Adrenal gland (tissue), 12 donors: ENCODE results near the gene ACR. TPM values are rescaled to one million over a fixed set of nuclear protein-coding genes. Genes with fewer than 3 reads are reported as not detected.

Experiments
- DNase-seq, 7 donors: peaks; one replicate each; pipeline ENCODE4 v3.0.0-alpha.2; 2019 to 2020
- H3K27ac ChIP-seq, 5 donors: fragments of 200-600 bp; sonication (generic) in 4 of 5; 1 replicate in 3 of 5; 2 replicates in 2 of 5; pipeline versions ENCODE4 v1.5.1 to v1.8.0; 2016 to 2020; ENCODE audit warnings: mild to moderate bottlenecking in 1 of 5
- H3K27me3 ChIP-seq: fragments of 200-600 bp; 2 replicates; pipeline ENCODE4 v1.8.0; 2021
- H3K36me3 ChIP-seq, 2 donors: fragments of 200-600 bp; replicated peaks in 1 of 2; 1 replicate in 1 of 2; 2 replicates in 1 of 2; pipeline versions ENCODE4 v1.5.1 to v1.8.0; 2018 to 2022
- H3K4me1 ChIP-seq, 2 donors: fragments of 200-600 bp; replicated peaks in 1 of 2; 1 replicate in 1 of 2; 2 replicates in 1 of 2; pipeline versions ENCODE4 v1.5.1 to v1.8.0; 2018 to 2021
- H3K4me3 ChIP-seq, 4 donors: fragments of 200-600 bp; sonication (generic) in 3 of 4; one replicate each; pipeline ENCODE4 v1.5.1; 2016 to 2018
- H3K9me3 ChIP-seq, 3 donors: fragments of 200-600 bp; sonication (generic) in 1 of 3; replicated peaks in 1 of 3; 1 replicate in 2 of 3; 2 replicates in 1 of 3; pipeline versions ENCODE4 v1.5.1 to v1.8.0; 2016 to 2021
- POLR2A ChIP-seq, 2 donors: fragments of 450-650 bp; IDR thresholded peaks; one replicate each; pipeline ENCODE4 v1.6.1; 2017; ENCODE audit warnings: antibody characterized with exemption in 2 of 2, mild to moderate bottlenecking in 2 of 2, moderate library complexity in 1 of 2
- WGBS, 4 donors: extraction: QIAGEN DNeasy Blood & Tissue Kit in 2 of 4; methylation state at CpG; one replicate each; pipeline versions ENCODE4 v1.1.5 to v1.1.7; 2013 to 2017; 5-methylcytosine and 5-hydroxymethylcytosine counted together
- intact Hi-C, 2 donors: fragments of 100-400 bp; cut with DNase I; formaldehyde crosslinking; loops; one replicate each; pipeline versions ENCODE4 v1.14.1 to v1.15.0; 2022 to 2023
- polyA plus RNA-seq, 3 donors: library from polyadenylated mRNA; stranded (reverse); fragments of 200-250 nt in 2 of 3; fragments of 350-450 nt in 1 of 3; fragmentation: Illumina TruSeq in 1 of 3; extraction: RNeasy Lipid Tissue Mini Kit (QIAGEN cat#74804) in 1 of 3; gene quantifications; one replicate each; pipeline ENCODE4 v1.2.3, GENCODE V29; 2013 to 2014
- total RNA-seq, 9 donors: library from RNA; depleted of rRNA in 4 of 9; stranded (reverse); fragments of >200 nt in 4 of 9; fragments of 120-200 nt in 1 of 9; fragmentation: NEBNext Ultra II Directional in 1 of 9; extraction: Animal tissue kit (Norgen Biotek cat#: 25700) in 1 of 9; gene quantifications; one replicate each; pipeline versions ENCODE4 v1.1.0 to v1.2.4, GENCODE V29; 2013 to 2023
- TF ChIP-seq, protein P1 (sequence below), 6 experiments: fragments of 450-650 bp in 4 of 6; fragments of 200-600 bp in 2 of 6; sonication (generic) in 1 of 6; IDR thresholded peaks; 1 replicate in 5 of 6; 2 replicates in 1 of 6; pipeline versions ENCODE4 v1.5.1 to v1.8.0; 2016 to 2021; ENCODE audit warnings: antibody characterized with exemption in 6 of 6, mild to moderate bottlenecking in 2 of 6, moderate library complexity in 1 of 6
- donor health status: healthy with polysubstance abuse.
- donor health status: Bipolar disorder and iron deficiency.
- donor health status: DM: yes; HTN: yes; CAD: no.
- donor health status: DM: no; HTN: no; CAD: no.
- donor health status: DM: no; HTN: no; CAD: no.
- donor health status: DM: yes; HTN: yes; CAD: no.

The ACR gene
- total and polyA plus RNA-seq, 12 donors, result 0.13 to 1.5 (median 0.53) TPM; not detected in 4

DNA sequence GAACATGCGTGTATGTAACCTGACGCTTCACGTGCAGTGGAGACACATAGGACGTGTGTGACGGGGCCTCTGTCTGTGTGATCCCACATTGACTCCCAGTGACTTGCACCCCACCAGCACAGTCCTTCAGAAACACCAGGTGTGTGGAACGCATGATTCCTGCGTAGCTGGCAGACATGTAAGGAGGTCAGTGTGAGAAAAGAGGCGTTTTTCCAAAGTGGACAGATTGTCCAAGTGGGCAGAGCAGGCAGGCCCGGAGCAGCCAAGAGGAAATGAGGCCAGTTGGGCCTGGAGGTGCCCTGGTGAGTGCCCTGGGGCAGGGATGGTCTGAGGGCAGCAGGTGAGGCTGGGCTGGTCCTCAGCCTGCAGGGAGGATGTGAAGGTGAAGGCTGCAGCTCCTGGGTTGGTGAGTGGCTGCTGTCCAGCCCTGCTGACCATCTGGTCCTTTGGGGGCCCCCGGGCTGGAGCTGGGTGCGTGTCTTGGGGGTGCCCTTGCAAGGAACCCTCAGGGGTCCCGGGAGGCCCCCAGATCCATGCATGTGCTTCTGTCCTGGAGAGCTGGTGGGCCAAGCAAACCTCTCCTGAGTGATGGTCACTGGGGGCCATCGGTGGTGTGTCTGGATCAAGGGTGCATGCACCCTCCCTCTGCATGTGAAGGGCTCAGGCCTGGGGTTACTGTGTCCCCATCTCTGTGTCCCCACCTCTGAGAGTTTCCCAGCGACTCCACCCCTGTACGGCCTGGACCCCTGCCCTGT is 38.8 kb upstream of the ACR start:
- WGBS, 4 donors, result 70 to 85% (median 75%) methylated on average over 10 to 15 of the region's 15 CpGs
- H3K4me1 ChIP-seq, result no peaks in the 10 kb centered on the region
- intact Hi-C loops, result no loop called here
- H3K9me3 ChIP-seq, result no peaks in the 10 kb centered on the region
- no peaks in the 10 kb centered on the region for H3K36me3 ChIP-seq
- DNase-seq, result peak in 1 of 7 donors; percentile 5
- H3K4me3 ChIP-seq, result no peak overlapping the region
- H3K27me3 ChIP-seq, result no peaks in the 10 kb centered on the region
- TF ChIP-seq, protein P1, sequence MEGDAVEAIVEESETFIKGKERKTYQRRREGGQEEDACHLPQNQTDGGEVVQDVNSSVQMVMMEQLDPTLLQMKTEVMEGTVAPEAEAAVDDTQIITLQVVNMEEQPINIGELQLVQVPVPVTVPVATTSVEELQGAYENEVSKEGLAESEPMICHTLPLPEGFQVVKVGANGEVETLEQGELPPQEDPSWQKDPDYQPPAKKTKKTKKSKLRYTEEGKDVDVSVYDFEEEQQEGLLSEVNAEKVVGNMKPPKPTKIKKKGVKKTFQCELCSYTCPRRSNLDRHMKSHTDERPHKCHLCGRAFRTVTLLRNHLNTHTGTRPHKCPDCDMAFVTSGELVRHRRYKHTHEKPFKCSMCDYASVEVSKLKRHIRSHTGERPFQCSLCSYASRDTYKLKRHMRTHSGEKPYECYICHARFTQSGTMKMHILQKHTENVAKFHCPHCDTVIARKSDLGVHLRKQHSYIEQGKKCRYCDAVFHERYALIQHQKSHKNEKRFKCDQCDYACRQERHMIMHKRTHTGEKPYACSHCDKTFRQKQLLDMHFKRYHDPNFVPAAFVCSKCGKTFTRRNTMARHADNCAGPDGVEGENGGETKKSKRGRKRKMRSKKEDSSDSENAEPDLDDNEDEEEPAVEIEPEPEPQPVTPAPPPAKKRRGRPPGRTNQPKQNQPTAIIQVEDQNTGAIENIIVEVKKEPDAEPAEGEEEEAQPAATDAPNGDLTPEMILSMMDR (IDR thresholded peaks at IDR 0.05), result no peak
- TF ChIP-seq POLR2A (IDR thresholded peaks at IDR 0.05), result no peak
- no peak overlapping the region for H3K27ac ChIP-seq

DNA sequence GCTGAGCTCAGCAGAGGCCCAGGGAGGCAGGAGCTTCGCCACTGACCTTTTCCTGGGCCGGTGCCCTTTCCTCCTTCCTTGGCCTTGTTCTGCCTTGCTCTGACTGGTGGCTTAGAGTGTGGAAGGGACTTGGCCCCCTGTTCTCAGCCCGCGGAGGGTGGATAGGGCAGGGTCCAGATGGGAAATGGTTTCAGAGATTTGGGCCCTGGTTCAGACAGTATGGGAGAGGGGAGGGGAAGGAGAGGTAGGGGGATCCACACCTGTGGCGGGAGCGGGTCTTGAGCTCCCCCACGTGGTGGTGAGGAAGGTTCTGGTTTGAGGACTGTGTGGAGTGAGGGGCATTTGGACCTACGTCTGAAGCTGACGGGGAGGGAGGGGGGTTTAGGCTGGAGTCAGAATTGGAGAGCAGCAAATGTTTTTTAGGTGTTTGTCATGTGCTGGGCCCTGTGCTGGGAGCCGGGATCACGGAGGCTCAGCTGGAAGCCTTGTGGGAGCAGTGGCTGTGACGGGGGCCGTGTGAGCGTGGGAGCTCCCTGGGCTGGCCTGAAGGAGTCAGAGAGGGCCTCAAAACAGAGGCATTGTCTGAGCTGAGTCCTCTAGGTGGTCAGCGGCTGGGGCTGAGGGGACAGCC is 38.1 kb upstream of the ACR start:
- Histone ChIP-seq H3K4me1 (no peaks in the 10 kb centered on the region), H3K9me3 (no peaks in the 10 kb centered on the region), H3K36me3 (no peaks in the 10 kb centered on the region), H3K27me3 (no peaks in the 10 kb centered on the region), H3K27ac (no peak overlapping the region), H3K4me3 (no peak overlapping the region)
- intact Hi-C loops, result no loop called here
- 75 to 80% (median 77%) methylated on average over 13 to 15 of the region's 15 CpGs for WGBS, 4 donors
- peak in 1 of 7 donors; percentile 3 for DNase-seq
- TF ChIP-seq, protein P1 (IDR thresholded peaks at IDR 0.05), result no peak
- no peak for TF ChIP-seq POLR2A (IDR thresholded peaks at IDR 0.05)

DNA sequence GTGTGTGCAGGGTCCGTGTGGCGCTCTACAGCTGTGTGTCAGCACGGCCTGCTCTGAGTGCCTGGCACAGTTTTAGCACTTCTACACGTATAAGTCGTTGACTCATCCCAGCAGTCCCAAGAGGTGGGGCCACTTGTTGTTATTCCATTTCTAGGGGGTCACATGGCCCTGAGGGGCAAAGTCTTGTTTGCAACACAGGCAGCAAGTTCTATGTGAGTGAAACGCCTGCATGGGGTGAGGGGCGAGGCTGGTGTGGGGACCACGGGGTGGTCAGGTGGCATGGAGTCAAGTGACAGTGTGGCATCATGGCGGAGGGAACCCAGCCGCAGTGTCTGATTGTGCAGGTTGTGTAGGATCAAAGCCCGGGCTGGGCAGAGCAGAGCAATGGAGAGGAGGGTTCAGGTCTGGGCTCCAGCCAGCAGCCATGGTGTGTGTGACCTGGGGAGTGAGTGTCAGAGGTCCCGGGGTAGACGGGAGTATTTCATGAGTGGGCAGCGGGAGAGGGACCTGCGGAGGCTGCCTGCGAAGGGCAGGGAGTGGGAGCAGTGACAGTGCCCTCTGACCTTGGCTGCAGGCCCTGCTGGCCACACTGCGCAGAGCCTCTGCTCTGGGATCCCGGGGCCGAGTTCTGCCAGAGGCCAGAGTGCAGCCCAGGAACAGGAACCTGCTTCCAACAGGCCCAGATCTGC is 37.5 kb upstream of the ACR start:
- H3K4me3 ChIP-seq, result no peak overlapping the region
- no peak for TF ChIP-seq POLR2A (IDR thresholded peaks at IDR 0.05)
- TF ChIP-seq, protein P1 (IDR thresholded peaks at IDR 0.05), result no peak
- WGBS, 4 donors, result 76 to 82% (median 79%) methylated on average over 8 to 19 of the region's 19 CpGs
- intact Hi-C loops, result no loop called here
- DNase-seq, result peak in 1 of 7 donors; percentile 5
- no peak overlapping the region for H3K27ac ChIP-seq
- H3K4me1 ChIP-seq, result no peaks in the 10 kb centered on the region
- H3K27me3 ChIP-seq, result no peaks in the 10 kb centered on the region
- H3K36me3 ChIP-seq, result no peaks in the 10 kb centered on the region
- H3K9me3 ChIP-seq, result no peaks in the 10 kb centered on the region

DNA sequence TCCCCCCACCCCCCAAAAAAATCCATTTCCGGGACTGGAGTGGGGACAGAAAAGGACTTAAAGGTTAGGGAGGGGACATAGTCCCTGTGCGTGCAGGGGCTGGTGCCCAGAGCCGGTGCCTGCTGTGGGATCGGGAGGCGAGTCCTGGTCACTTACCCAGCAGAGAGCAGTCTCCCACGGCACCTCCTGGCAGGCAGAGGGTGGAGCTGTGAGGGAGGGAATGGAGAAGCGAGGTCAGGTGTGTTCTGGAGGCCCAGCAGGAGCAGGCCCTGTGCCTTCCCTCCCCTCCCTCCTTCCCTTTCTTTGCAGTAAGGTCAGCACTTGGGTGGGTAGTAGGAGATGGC is 37.0 kb upstream of the ACR start:
- no peaks in the 10 kb centered on the region for H3K36me3 ChIP-seq
- no peak overlapping the region for H3K4me3 ChIP-seq
- intact Hi-C loops, result no loop called here
- WGBS, 4 donors, result 51 to 91% (median 69%) methylated on average over 1 to 7 of the region's 7 CpGs
- H3K27ac ChIP-seq, result no peak overlapping the region
- no peaks in the 10 kb centered on the region for H3K27me3 ChIP-seq
- no peak for DNase-seq
- no peaks in the 10 kb centered on the region for H3K9me3 ChIP-seq
- no peaks in the 10 kb centered on the region for H3K4me1 ChIP-seq
- TF ChIP-seq, protein P1 (IDR thresholded peaks at IDR 0.05), result no peak
- TF ChIP-seq POLR2A (IDR thresholded peaks at IDR 0.05), result no peak
